K562 (cell line): ENCODE data around the gene LRRC8C. TPM values are rescaled to one million over a fixed set of nuclear protein-coding genes. Genes with fewer than 3 reads are reported as not detected.

Source experiments
- ATAC-seq: fragments of 200-7000 bp; cut with Tn5 transposase; 3 replicates; pipeline ENCODE4 v1.9.1; 2020; ENCODE audit warnings: moderate library complexity
- BruUV-seq: library from RNA; stranded (reverse); fragments of 400-500 nt; replicated peaks from 2 replicates; lab custom pipeline; 2021; lab: Mats Ljungman, UMichigan
- CTCF ChIA-PET: fragments of 300-600 bp; formaldehyde crosslinking; extraction: SDS; loops from one replicate; lab custom pipeline; 2021; ENCODE audit warnings: low intra/inter-chr PET ratio; lab: Yijun Ruan, JAX
- POLR2A ChIA-PET: fragments of 300-600, 350-650 bp; sonication (Branson Sonifier 250); formaldehyde crosslinking; extraction: SDS; loops from one replicate; lab custom pipeline; 2021; ENCODE audit warnings: antibody characterized with exemption, inconsistent platforms; lab: Yijun Ruan, JAX
- DNase-seq, 4 experiments: peaks; one replicate each; pipeline versions ENCODE4 v3.0.0 to v3.0.0-alpha.2; 2011 to 2018; ENCODE audit warnings: low spot score in 3 of 4, mixed read lengths in 3 of 4; ENCODE audit errors: extremely low read depth in 1 of 4
- FAIRE-seq: peaks from 2 replicates; lab custom pipeline; 2011; peaks lifted over from hg19 to GRCh38; lab: Jason Lieb, UNC
- H2AFZ ChIP-seq: 2 replicates; pipeline ENCODE4 v1.6.0; 2011; ENCODE audit warnings: low read depth, low read length, control low read depth, inconsistent platforms
- H3K27ac ChIP-seq: fragments of 200-600 bp; 3 replicates; pipeline ENCODE4 v1.8.0; 2011; ENCODE audit warnings: low read depth, mild to moderate bottlenecking, control low read depth, inconsistent platforms, low read length, moderate library complexity, mixed read lengths; ENCODE audit errors: extremely low read depth
- H3K27me3 ChIP-seq, 2 experiments: fragments of 300-600 bp in 1 of 2; 2 replicates in 1 of 2; 3 replicates in 1 of 2; pipeline versions ENCODE4 v1.6.0 to v1.8.0; 2011; ENCODE audit warnings: inconsistent platforms in 2 of 2, low read length in 2 of 2, mild to moderate bottlenecking in 1 of 2, mixed read lengths in 1 of 2, moderate library complexity in 1 of 2; ENCODE audit not compliant: control insufficient read depth in 2 of 2, insufficient read depth in 2 of 2
- H3K36me3 ChIP-seq: fragments of 300-600 bp; 3 replicates; pipeline ENCODE4 v1.8.0; 2011; ENCODE audit warnings: mild to moderate bottlenecking, low read length, inconsistent platforms; ENCODE audit not compliant: control insufficient read depth, insufficient read depth
- H3K4me1 ChIP-seq, 2 experiments: fragments of 200-600 bp in 1 of 2; replicated peaks in 1 of 2; 2 replicates in 1 of 2; 3 replicates in 1 of 2; pipeline versions ENCODE4 v1.5.1 to v1.8.0; 2011; ENCODE audit warnings: inconsistent platforms in 2 of 2, low read length in 2 of 2, mild to moderate bottlenecking in 1 of 2, mixed read lengths in 1 of 2, moderate library complexity in 1 of 2; ENCODE audit not compliant: control insufficient read depth in 2 of 2, insufficient read depth in 2 of 2
- H3K4me2 ChIP-seq: 2 replicates; pipeline ENCODE4 v1.6.1; 2011; ENCODE audit warnings: low read length, control low read depth, inconsistent platforms, mixed read lengths; ENCODE audit not compliant: insufficient read depth
- H3K4me3 ChIP-seq: fragments of 200-600 bp; sonication (generic), shearing (Covaris generic); 2 replicates; pipeline ENCODE4 v1.5.1; 2016; ENCODE audit warnings: control low read depth, inconsistent platforms
- H3K79me2 ChIP-seq: fragments of 200-600 bp; 3 replicates; pipeline ENCODE4 v1.8.0; 2011; ENCODE audit warnings: low read length, inconsistent platforms; ENCODE audit not compliant: control insufficient read depth, insufficient read depth
- H3K9ac ChIP-seq, 2 experiments: 2 replicates each; pipeline versions ENCODE4 v1.6.0 to v1.6.1; 2011; ENCODE audit warnings: low read depth in 2 of 2, low read length in 2 of 2, control low read depth in 1 of 2, inconsistent platforms in 1 of 2, mild to moderate bottlenecking in 1 of 2, mixed read lengths in 1 of 2; ENCODE audit not compliant: insufficient read depth in 1 of 2
- H3K9me1 ChIP-seq: one replicate; pipeline ENCODE4 v1.6.0; 2011; ENCODE audit warnings: inconsistent platforms, mild to moderate bottlenecking, low read length, moderate library complexity; ENCODE audit not compliant: control insufficient read depth, insufficient read depth
- H3K9me3 ChIP-seq: replicated peaks from 2 replicates; pipeline ENCODE4 v1.5.1; 2011; ENCODE audit warnings: low read depth, low read length, inconsistent platforms; ENCODE audit not compliant: control insufficient read depth, insufficient read depth
- H4K20me1 ChIP-seq: replicated peaks from 2 replicates; pipeline ENCODE4 v1.6.1; 2011; ENCODE audit warnings: low read length, inconsistent platforms, mixed read lengths; ENCODE audit not compliant: control insufficient read depth, insufficient read depth
- BCLAF1 ChIP-seq, 2 experiments: fragments of 450-650 bp in 1 of 2; IDR thresholded peaks; 2 replicates each; pipeline ENCODE4 v1.6.1; 2011 to 2017; ENCODE audit warnings: low read depth in 2 of 2, antibody characterized with exemption in 1 of 2, borderline replicate concordance in 1 of 2, low read length in 1 of 2, mild to moderate bottlenecking in 1 of 2, mixed read lengths in 1 of 2; ENCODE audit not compliant: control insufficient read depth in 1 of 2
- CEBPG ChIP-seq, 3 experiments: fragments of 200-800 bp in 1 of 3; sonication (Bioruptor generic) in 1 of 3; sonication (generic) in 1 of 3; formaldehyde crosslinking in 1 of 3; IDR thresholded peaks in 2 of 3; conservative IDR thresholded peaks in 1 of 3; 2 replicates each; pipeline versions ENCODE4 v1.6.1 to v1.8.0; 2016 to 2022; ENCODE audit warnings: missing compliant biosample characterization in 2 of 3, missing genetic modification characterization in 2 of 3, mild to moderate bottlenecking in 1 of 3, missing genetic modification reagents in 1 of 3
- DMBX1 ChIP-seq: fragments of 250-450 bp; sonication (Bioruptor Pico); IDR thresholded peaks from 2 replicates; pipeline ENCODE4 v1.8.0; 2022; ENCODE audit warnings: inconsistent platforms, mild to moderate bottlenecking, moderate library complexity, borderline replicate concordance
- ELF1 ChIP-seq: fragments of 200-800 bp; sonication (Bioruptor generic); IDR thresholded peaks from 2 replicates; pipeline ENCODE4 v1.6.1; 2016; ENCODE audit warnings: missing genetic modification characterization, missing compliant biosample characterization
- GATA2 ChIP-seq: sonication (generic); formaldehyde crosslinking; IDR thresholded peaks from 2 replicates; pipeline ENCODE4 v1.4.0; 2020; ENCODE audit warnings: mild to moderate bottlenecking, missing genetic modification reagents
- GTF3C2 ChIP-seq: IDR thresholded peaks from 3 replicates; pipeline ENCODE4 v1.6.1; 2011; ENCODE audit warnings: borderline replicate concordance, mild to moderate bottlenecking, moderate library complexity; ENCODE audit not compliant: insufficient read length; ENCODE audit errors: extremely low read depth
- HMG20A ChIP-seq: fragments of 450-650 bp; formaldehyde crosslinking; conservative IDR thresholded peaks from 2 replicates; pipeline ENCODE4 v1.4.0; 2020; ENCODE audit warnings: mild to moderate bottlenecking, mixed read lengths
- IFI16 ChIP-seq: fragments of 250-450 bp; sonication (Bioruptor Pico); IDR thresholded peaks from 2 replicates; pipeline ENCODE4 v2.1.2; 2022; ENCODE audit warnings: mild to moderate bottlenecking, inconsistent platforms
- ILK ChIP-seq: fragments of 450-650 bp; IDR thresholded peaks from 2 replicates; pipeline ENCODE4 v1.6.1; 2016; ENCODE audit warnings: missing genetic modification characterization, low read depth, mild to moderate bottlenecking, missing compliant biosample characterization, moderate library complexity, borderline replicate concordance
- POLR2AphosphoS5 ChIP-seq: IDR thresholded peaks from 2 replicates; pipeline ENCODE4 v1.6.1; 2011; ENCODE audit warnings: mild to moderate bottlenecking, low read depth, low read length, moderate library complexity; ENCODE audit not compliant: control insufficient read depth, insufficient read depth
- RBM25 ChIP-seq: fragments of 200-400 bp; formaldehyde crosslinking; IDR thresholded peaks from 2 replicates; pipeline ENCODE4 v1.6.1; 2018; ENCODE audit warnings: low read length, low read depth, moderate library complexity; ENCODE audit not compliant: severe bottlenecking
- SREBF1 ChIP-seq: fragments of 150-350 bp; IDR thresholded peaks from 2 replicates; pipeline ENCODE4 v1.6.1; 2014; ENCODE audit warnings: antibody characterized with exemption, low read depth, low read length, borderline replicate concordance
- ZFX ChIP-seq: sonication (generic); formaldehyde crosslinking; IDR thresholded peaks from 2 replicates; pipeline ENCODE4 v1.8.0; 2022; ENCODE audit warnings: mild to moderate bottlenecking, missing genetic modification reagents, moderate library complexity
- ZNF79 ChIP-seq: fragments of 250-450 bp; sonication (Bioruptor Pico); IDR thresholded peaks from 2 replicates; pipeline ENCODE4 v1.4.0; 2020; ENCODE audit warnings: low read depth, mild to moderate bottlenecking, moderate library complexity
- WGBS: fragments of 100-300 bp; shearing (Covaris generic); methylation state at CpG from one replicate; pipeline ENCODE4 v1.1.6; 2016; ENCODE audit warnings: low coverage, mixed read lengths; ENCODE audit not compliant: insufficient coverage; ENCODE audit errors: missing lambda C conversion rate; 5-methylcytosine and 5-hydroxymethylcytosine counted together
- in situ Hi-C: fragments of 300-500 bp; cut with MboI; formaldehyde crosslinking; loops from 4 replicates; pipeline ENCODE4 v1.15.0; 2018; ENCODE audit warnings: inconsistent platforms, mixed read lengths
- intact Hi-C: fragments of 100-400 bp; cut with micrococcal nuclease; formaldehyde crosslinking; loops from 2 replicates; pipeline ENCODE4 v1.14.2; 2022
- polyA plus RNA-seq, 8 experiments: library from polyadenylated mRNA; depleted of rRNA in 4 of 8; stranded (reverse) in 5 of 8; unstranded in 3 of 8; fragments of >200 nt; fragmentation: Nextera tagmentation in 2 of 8; fragmentation: Illumina TruSeq in 1 of 8; extraction: Ambion mirVana in 2 of 8; extraction: Trizol in 1 of 8; gene quantifications; 2 replicates each; pipeline versions ENCODE4 v1.2.1 to v1.2.3, GENCODE V29; 2011 to 2014; ENCODE audit warnings: inconsistent platforms in 1 of 8, missing spikeins in 1 of 8
- total RNA-seq, 7 experiments: library from RNA; depleted of rRNA in 6 of 7; stranded (reverse); fragments of >200 nt in 6 of 7; fragmentation: Illumina TruSeq in 2 of 7; extraction: Trizol in 2 of 7; gene quantifications; 2 replicates each; pipeline versions ENCODE4 v1.2.1 to v1.2.3, GENCODE V29; 2011 to 2021; ENCODE audit warnings: low replicate concordance in 1 of 7

The LRRC8C gene
- total and polyA plus RNA-seq, 9 of the 15 experiments (the other 6 are each of a cell fraction or from before 2014, with no cell fraction given): 1.00 to 12.5 (median 4.5) TPM

- TF ChIP-seq IFI16 (CRISPR knock-in tag): no peak
- no peak for TF ChIP-seq ELF1 (tag)
- TF ChIP-seq ILK (tag): no peak
- no peak for TF ChIP-seq ZNF79 (CRISPR knock-in tag)
- TF ChIP-seq CEBPG (CRISPR knock-in tag; IDR thresholded peaks at IDR 0.05): peak; percentile 72
- 0 out of 4 replicates have a peak, but pooled peaks of 1 of the 2 experiments have one; percentile 23 for TF ChIP-seq CEBPG (tag; conservative IDR thresholded peaks at IDR 0.05 in 1 of 2, IDR thresholded peaks at IDR 0.05 in 1 of 2)
- TF ChIP-seq, all 486 proteins: peak for 6
These were observed 121.6 kb downstream of the LRRC8C start (continued) for GRCh38 chr1:89754518-89754917.

- intact Hi-C loops (no loop called here), in situ Hi-C loops (no loop called here)
- no peaks in the 10 kb centered on the region; a peak in 1 of 5 replicates for H3K27me3 ChIP-seq
- no peak overlapping the region for H3K4me2 ChIP-seq
- H3K36me3 ChIP-seq: no peaks in the 10 kb centered on the region
- no peaks in the 10 kb centered on the region for H3K79me2 ChIP-seq
- ATAC-seq: peak; percentile 55; the same call in 2 of the 3 replicates
- no peak for DNase-seq
- FAIRE-seq: no peak
- 40% methylated on average over 3 of the region's 3 CpGs for WGBS
- H4K20me1 ChIP-seq: no peaks in the 10 kb centered on the region
- ChIA-PET POLR2A (interaction anchor here (0.8 kb wide), 1 partner anchor 132 kb away, joined by 3 read pairs; no protein-coding TSS in a partner anchor), CTCF (no interaction called here)
- no peaks in the 10 kb centered on the region for H3K9me3 ChIP-seq
- no peak overlapping the region for H2AFZ ChIP-seq
- H3K27ac ChIP-seq: no peak overlapping the region
- no peak overlapping the region for H3K9ac ChIP-seq
- H3K4me1 ChIP-seq: peaks cover 0 to 4% of the 10 kb centered on the region in 2 experiments; a peak in 2 of 5 replicates
- H3K4me3 ChIP-seq: no peak overlapping the region
- no peaks in the 10 kb centered on the region for H3K9me1 ChIP-seq
- no TSS peak for BruUV-seq
- TF ChIP-seq POLR2AphosphoS5 (no peak), BCLAF1 (IDR thresholded peaks at IDR 0.05; ENCODE audit: borderline replicate concordance in 1 of 2, control insufficient read depth in 1 of 2, low read depth in 2 of 2, low read length in 1 of 2) (no peak), DMBX1 (CRISPR knock-in tag) (no peak), SREBF1 (no peak), GTF3C2 (no peak), HMG20A (no peak), GATA2 (CRISPR knock-in tag) (no peak), RBM25 (no peak), ZFX (no peak)
These were observed 122.7 kb downstream of the LRRC8C start for GRCh38 chr1:89755591-89755990.
